Measurements from ENCODE around the gene IL17RC.

Gene IL17RC

GRCh38 chr3:9966841-9967240, 49.9 kb downstream of the IL17RC start:
- DNase-seq (ENCODE audit: low read depth), result no peak
- no peak for TF ChIP-seq CTCF (IDR thresholded peaks at IDR 0.05; ENCODE audit: insufficient read depth, low read depth, low read length, missing control alignments)
- no peak overlapping the region for H3K4me3 ChIP-seq (ENCODE audit: low read depth, low read length)

GRCh38 chr3:9969632-9970019, 52.7 kb downstream of the IL17RC start:
- DNase-seq (ENCODE audit: low read depth), result no peak
- no peak for TF ChIP-seq CTCF (IDR thresholded peaks at IDR 0.05; ENCODE audit: insufficient read depth, low read depth, low read length, missing control alignments)
- no peak overlapping the region for H3K4me3 ChIP-seq (ENCODE audit: low read depth, low read length)

GRCh38 chr3:9970020-9970652, 53.2 kb downstream of the IL17RC start:
- no peak for DNase-seq (ENCODE audit: low read depth)
- TF ChIP-seq CTCF (IDR thresholded peaks at IDR 0.05; ENCODE audit: insufficient read depth, low read depth, low read length, missing control alignments), result no peak

GRCh38 chr3:9976721-9977709, 60.1 kb downstream of the IL17RC start:
- DNase-seq (ENCODE audit: low read depth), result no peak
- no peak overlapping the region for H3K4me3 ChIP-seq (ENCODE audit: low read depth, low read length)

More at GRCh38 chr3:9970020-9970652, 53.2 kb downstream of the IL17RC start:
- no peak overlapping the region for H3K4me3 ChIP-seq (ENCODE audit: low read depth, low read length)

GRCh38 chr3:9978710-9979305, 61.9 kb downstream of the IL17RC start:
- no peak for TF ChIP-seq CTCF (IDR thresholded peaks at IDR 0.05; ENCODE audit: insufficient read depth, low read depth, low read length, missing control alignments)
- no peak overlapping the region for H3K4me3 ChIP-seq (ENCODE audit: low read depth, low read length)
- no peak for DNase-seq (ENCODE audit: low read depth)

More at GRCh38 chr3:9976721-9977709, 60.1 kb downstream of the IL17RC start:
- no peak for TF ChIP-seq CTCF (IDR thresholded peaks at IDR 0.05; ENCODE audit: insufficient read depth, low read depth, low read length, missing control alignments)

- H3K4me3 ChIP-seq (ENCODE audit: low read depth, low read length), result no peak overlapping the region
- no peak for DNase-seq (ENCODE audit: low read depth)
- no peak for TF ChIP-seq CTCF (IDR thresholded peaks at IDR 0.05; ENCODE audit: insufficient read depth, low read depth, low read length, missing control alignments)
These were observed 63.4 kb downstream of the IL17RC start for GRCh38 chr3:9980251-9980650.
